Fibroblast of lung (primary cell): Measurements from ENCODE around the gene KIAA1671.

Experiments used
- EZH2 ChIP-seq: IDR thresholded peaks from 2 replicates; pipeline ENCODE4 v1.5.1; 2012; ENCODE audit warnings: low read length, control low read depth, mild to moderate bottlenecking; ENCODE audit errors: missing control alignments
- TF ChIP-seq, protein P1 (sequence below), 2 donors: IDR thresholded peaks in 1 of 2; conservative IDR thresholded peaks in 1 of 2; 1 replicate in 1 of 2; 2 replicates in 1 of 2; pipeline ENCODE4 v1.5.1; 2011 to 2012; ENCODE audit warnings: low read length in 2 of 2, control low read depth in 1 of 2, inconsistent platforms in 1 of 2, low read depth in 1 of 2, mild to moderate bottlenecking in 1 of 2

DNA sequence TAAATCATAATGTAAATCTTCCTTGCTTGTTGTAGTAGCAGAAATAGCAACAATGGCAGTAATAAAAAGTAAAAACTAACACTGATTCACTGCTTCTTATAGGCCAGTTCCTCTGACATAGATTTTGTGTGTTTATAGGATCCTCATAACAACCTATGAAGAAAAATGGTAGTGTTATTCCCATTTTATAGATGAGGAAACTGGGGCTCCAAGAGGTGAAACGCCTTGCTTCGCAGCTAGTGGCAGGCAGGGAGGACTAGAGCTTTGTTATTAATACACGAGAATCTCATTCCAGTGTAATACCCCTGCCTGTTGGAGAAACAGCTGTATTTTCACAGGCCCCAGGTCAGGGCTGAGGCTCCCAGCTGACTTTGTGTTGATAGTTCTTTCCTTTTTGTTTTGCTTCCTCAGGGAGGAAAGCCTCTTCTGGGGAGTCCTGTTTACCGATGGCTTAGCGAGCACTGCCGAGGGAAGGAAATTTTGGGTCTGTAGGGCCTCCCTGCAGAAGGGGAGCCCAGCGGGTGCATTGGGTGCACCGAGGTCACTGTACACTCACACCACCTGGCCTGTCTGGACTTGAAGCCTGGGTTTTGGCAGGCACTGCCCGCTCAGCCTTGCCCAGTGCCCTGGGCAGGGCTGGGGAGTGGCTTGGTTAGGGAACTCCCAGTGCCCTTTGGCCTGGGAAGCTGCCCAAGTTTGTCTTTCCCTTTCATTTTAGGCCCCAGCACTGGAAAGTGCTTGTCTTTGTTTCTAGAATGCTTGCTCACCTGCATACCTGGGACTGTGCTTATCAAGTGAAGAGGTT, 13.5 kb downstream of the KIAA1671 start:
- TF ChIP-seq EZH2 = no peak
- TF ChIP-seq, protein P1, sequence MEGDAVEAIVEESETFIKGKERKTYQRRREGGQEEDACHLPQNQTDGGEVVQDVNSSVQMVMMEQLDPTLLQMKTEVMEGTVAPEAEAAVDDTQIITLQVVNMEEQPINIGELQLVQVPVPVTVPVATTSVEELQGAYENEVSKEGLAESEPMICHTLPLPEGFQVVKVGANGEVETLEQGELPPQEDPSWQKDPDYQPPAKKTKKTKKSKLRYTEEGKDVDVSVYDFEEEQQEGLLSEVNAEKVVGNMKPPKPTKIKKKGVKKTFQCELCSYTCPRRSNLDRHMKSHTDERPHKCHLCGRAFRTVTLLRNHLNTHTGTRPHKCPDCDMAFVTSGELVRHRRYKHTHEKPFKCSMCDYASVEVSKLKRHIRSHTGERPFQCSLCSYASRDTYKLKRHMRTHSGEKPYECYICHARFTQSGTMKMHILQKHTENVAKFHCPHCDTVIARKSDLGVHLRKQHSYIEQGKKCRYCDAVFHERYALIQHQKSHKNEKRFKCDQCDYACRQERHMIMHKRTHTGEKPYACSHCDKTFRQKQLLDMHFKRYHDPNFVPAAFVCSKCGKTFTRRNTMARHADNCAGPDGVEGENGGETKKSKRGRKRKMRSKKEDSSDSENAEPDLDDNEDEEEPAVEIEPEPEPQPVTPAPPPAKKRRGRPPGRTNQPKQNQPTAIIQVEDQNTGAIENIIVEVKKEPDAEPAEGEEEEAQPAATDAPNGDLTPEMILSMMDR (conservative IDR thresholded peaks at IDR 0.05 in 1 of 2, IDR thresholded peaks at IDR 0.05 in 1 of 2; ENCODE audit: low read depth in 1 of 2, low read length in 2 of 2) = no peak
